ENCODE results near the gene ARHGEF10L. TPM values are rescaled to one million over a fixed set of nuclear protein-coding genes. Genes with fewer than 3 reads are reported as not detected.

ARHGEF10L gene
- total RNA-seq, 1 experiment from 2014 or later = 6.8 TPM

DNA sequence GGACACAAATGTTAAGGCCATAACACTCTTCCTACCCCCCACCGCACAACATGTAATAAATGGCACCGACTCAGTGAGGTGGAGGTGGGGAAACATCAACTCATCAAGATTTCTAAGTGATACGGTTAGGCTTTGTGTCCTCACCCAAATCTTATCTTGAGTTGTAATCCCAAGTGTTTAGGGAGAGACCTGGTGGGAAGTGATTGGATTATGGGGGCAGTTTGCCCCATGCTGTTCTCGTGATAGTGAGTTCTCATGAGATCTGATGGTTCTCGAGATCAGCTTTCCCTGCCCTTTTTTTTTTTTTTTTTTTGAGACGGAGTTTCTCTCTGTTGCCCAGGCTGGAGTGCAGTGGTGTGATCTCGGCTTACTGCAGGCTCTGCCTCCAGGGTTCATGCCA, 164.7 kb downstream of the ARHGEF10L start:
- no peak for DNase-seq (ENCODE audit: low read depth)

DNA sequence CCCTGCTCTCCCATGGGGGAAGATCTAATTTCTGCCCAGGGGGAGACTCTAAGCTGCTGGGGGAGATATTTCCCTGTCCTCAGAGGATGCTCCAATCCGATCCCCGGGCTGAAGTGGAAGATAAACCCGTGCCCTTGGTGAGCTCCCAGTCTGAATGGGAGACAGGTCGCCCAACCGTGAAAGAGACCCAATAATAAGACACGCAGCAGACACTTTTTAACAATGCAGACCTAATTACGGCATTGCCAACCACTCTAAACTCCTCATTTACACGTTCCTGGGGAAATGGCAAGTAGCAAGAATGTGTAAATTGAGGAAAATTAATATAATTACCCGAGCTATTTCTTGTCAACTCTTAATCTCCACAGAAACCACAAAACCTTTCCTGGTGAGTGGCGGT, 166.9 kb downstream of the ARHGEF10L start:
- no peak for DNase-seq (ENCODE audit: low read depth)

- no peak for DNase-seq (ENCODE audit: low read depth)
Observed at GRCh38 chr1:17709981-17710380, 170.5 kb downstream of the ARHGEF10L start.

- no peak for DNase-seq (ENCODE audit: low read depth)
Observed at GRCh38 chr1:17710889-17711576, 171.5 kb downstream of the ARHGEF10L start.

- no peak for DNase-seq (ENCODE audit: low read depth)
Observed at GRCh38 chr1:17711577-17711910, 172.0 kb downstream of the ARHGEF10L start.

GRCh38 chr1:17711941-17712340, 172.4 kb downstream of the ARHGEF10L start:
- DNase-seq (ENCODE audit: low read depth) = no peak

- no peak for DNase-seq (ENCODE audit: low read depth)
Observed at GRCh38 chr1:17713993-17714392, 174.5 kb downstream of the ARHGEF10L start.

DNA sequence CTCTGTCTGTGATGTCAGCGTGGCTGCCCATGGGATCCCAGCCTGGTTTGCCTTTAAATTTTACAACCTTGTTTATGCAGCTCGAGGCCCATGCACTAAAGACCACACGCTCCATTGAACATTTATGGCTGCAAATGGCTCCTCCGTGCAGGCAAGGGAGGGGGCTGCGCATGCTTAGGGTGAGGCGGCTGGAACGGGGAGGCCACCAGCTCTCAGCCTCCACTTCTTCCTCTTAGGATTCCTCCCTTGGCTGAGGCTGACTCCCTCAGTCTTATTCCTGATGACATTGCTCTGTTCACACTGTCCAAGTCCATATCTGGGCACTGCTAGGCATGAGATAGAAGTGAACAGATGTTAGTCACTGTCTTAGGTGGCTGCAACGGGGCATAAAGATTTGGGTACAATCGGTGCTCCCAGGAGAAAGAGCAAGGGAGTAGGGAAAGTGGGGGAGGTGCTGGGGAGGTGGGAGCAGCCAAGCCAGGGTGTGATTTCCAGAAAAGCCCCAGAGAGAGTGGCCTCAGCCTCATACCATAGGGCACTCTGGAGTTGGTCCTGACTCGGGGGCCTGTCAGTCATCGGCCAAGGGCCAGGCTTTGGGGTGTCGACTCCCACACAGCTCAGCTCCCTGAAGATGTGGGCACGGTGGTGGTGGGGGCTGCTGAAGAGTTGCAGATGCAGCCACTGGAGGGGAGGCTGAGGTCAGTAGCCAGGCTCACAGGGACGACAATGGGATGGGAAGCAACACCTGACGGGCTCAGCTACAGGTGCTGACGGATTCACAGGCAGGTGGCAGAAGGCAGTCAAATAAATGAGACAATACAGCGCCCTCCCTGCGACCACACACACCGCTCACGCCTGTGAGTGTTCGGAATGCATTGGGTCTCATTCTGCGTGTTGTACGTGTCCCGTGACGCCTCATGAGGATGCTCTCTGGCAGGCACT, 178.4 kb downstream of the ARHGEF10L start:
- no peak for DNase-seq (ENCODE audit: low read depth)

- DNase-seq (ENCODE audit: low read depth) = peak; percentile 75
Observed at GRCh38 chr1:17719874-17720273, 180.4 kb downstream of the ARHGEF10L start.

- DNase-seq (ENCODE audit: low read depth) = no peak
Observed at GRCh38 chr1:17721444-17721843, 181.9 kb downstream of the ARHGEF10L start.

GRCh38 chr1:17723684-17724083, 184.2 kb downstream of the ARHGEF10L start:
- DNase-seq (ENCODE audit: low read depth) = no peak

- DNase-seq (ENCODE audit: low read depth) = no peak
Observed at GRCh38 chr1:17724150-17724549, 184.7 kb downstream of the ARHGEF10L start.

DNA sequence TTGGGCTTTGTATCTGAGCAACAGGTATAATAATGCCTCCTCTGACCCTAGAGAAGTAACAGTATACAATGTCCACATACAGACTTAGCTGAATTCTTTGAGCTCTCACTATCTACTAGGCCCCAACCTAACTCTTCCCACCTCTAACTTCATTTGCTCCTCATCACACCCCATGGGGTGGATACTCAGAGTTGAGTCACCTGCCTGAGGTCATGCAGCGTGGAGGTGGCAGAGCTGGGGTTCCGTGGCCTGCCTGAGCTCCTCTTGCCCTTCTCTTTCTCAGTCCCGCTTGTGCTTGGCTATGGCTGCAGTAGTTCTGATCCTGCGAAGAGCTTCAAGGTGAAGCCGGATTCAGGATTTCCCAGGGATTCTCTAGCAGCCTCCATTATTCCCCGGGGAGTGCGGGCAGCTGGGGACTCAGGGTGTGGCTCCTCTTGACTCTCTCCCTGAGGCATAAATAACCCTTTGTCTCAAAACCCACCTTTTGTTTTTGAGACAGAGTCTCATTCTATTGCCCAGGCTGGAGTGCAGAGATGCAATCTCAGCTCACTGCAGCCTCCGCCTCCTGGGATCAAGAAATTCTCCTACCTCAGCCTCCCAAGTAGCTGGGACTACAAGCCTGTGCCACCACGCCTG, 185.7 kb downstream of the ARHGEF10L start:
- DNase-seq (ENCODE audit: low read depth) = peak; percentile 69

DNA sequence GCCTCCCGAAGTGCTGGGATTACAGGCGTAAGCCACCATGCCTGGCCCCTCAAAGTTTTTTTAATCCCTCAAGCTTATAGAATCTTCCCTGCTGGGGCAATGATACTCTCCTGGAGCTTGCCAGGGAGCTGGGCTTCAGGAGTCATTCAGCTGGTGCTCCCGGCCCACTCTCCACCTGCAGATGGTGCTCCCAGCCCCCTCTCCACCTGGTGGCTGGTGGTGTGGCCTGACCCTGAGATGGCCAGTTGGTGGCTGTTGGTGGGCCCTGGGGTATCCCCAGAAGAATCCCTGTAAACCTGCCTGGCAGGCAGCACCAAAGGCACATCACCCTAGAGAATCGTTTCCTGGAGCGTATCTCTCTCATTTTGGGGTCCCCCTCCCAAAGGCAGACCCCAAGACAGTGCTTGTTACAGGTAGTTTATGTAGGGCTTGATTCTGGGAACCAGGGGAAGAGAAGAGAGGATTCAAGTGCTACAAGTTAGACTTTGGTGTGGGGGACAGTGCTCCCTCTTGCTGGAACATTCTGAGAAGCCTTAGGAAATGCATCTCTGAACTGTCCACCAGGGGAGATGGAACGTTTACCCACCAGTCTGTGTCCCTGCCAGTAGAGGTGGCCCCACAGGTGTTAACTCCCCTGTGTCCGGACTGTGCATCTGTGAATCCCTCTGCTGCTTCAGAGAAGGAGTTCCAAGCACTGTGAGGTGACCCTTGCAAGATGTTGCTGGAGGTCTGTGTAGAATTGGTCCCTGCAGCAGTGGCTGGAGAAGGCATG, 186.5 kb downstream of the ARHGEF10L start:
- no peak for DNase-seq (ENCODE audit: low read depth)

DNA sequence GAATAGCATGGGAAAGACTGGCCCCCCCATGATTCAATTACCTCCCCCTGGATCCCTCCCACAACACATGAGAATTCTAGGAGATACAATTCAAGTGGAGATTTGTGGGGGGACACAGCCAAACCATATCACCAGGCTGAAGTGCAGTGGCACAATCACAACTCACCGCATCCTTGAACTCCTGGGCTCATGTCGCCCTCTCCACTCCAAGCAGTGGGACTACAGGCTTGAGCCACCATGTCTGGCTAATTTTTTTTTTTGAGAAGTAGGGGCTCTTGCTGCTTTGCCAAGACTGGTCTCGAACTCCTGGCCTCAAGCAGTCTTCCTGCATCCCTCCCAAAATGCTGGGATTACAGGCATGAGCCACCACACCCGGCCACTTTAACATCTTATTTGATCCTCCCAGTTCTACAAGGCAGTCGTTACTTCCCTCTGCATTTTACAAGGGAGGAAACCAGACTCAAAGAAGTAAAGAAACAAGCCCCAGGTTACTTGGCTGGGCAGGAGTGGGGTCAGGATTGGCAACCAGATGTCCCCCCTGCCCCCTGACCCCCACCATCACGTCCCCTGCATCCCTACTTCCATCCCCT, 188.7 kb downstream of the ARHGEF10L start:
- no peak for DNase-seq (ENCODE audit: low read depth)

GRCh38 chr1:17729248-17729647, 189.8 kb downstream of the ARHGEF10L start:
- DNase-seq (ENCODE audit: low read depth) = no peak

DNA sequence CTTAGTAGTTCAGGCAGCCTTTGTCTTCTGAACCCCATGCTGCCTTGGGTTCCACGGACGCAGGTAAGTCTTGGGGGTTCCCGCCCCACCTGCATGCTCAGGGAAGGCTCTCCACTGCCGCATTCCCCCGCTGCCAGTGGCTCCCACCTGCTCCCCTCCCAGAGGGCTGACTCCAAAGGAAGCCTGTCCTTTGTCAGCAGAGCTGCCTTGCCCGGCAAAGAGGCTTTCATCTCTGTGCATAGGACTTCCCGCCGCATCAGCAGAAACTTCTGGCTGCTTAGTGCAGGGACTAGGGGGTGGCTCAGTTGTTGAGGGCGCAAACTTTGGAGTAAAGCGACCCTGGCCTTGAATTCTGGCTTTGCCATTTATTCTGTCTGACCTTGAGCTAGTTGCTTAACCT, 190.4 kb downstream of the ARHGEF10L start:
- no peak for DNase-seq (ENCODE audit: low read depth)

DNA sequence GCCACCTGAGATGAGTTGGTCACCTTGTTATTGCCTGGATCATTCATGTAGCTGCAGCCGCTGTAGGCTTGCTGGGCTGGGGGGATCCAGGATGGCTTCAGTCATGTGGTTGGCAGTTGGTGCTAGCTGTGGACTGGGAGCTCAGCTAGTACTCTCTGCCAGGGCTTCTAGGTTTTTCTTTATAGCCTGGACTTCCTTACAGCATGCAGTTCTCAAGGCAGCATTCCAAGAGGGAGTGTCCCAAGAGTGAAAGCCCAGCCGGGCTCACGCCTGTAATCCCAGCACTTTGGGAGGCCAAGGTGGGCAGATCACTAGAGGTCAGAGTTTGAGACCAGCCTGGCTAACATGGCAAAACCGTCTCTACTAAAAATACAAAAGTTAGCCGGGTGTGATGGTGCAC, 192.0 kb downstream of the ARHGEF10L start:
- no peak for DNase-seq (ENCODE audit: low read depth)

DNA sequence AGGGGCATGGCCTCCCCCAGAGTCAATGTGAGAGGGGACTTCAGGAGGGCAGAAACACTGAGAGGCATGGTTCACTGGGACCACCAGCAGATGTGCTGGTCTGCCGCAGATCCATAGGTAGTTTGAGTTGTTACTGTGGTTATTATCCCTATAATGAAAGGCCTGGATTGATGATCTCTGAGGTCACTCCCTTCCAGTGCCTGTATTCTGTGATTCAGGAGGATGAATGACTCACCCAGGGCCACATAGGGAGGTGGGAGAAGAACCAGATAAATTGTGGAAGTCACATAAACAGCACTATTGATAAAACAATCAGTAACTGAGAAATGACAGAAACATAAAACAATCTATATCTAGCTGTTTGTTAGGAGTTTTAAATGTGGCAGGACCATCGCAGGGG, 193.0 kb downstream of the ARHGEF10L start:
- peak; percentile 65 for DNase-seq (ENCODE audit: low read depth)

DNA sequence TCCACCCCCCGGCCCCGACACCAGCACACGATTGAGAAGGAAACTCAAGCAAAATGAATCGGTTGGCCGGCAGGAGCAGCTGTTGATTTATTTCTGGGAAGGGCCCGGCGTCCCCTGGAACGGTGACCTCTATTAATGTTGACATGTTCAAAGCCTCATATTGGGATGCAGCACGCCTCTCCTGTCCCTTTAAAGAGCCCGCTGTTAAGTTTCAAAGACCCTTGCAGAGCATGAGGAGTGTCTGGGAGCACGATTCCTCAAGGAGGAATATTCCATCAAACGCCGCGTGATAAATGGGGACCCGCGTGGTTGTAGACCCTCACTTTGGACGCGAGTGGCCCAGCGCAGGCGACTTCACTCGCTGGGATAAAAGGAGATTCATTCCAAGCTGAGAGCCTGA, 194.2 kb downstream of the ARHGEF10L start:
- no peak for DNase-seq (ENCODE audit: low read depth)

DNA sequence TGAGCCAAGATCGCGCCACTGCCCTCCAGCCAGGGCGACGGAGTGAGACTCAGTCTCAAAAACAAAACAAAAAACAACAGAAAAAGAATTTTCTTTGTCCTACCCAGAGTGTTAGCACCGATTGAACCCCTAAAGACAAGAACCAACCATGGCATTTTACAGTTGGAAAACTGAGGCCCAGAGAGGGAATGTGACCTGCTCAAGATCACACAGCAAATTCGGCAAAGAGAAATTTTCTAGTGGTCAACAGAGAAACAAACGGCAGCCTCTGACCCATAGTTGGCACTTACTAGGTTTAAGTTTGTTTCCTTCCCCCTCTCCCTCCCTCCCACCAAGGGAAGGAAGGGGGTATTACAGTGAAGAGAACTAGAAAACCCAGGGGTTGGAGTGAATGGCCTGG, 195.1 kb downstream of the ARHGEF10L start:
- no peak for DNase-seq (ENCODE audit: low read depth)

- DNase-seq (ENCODE audit: low read depth) = no peak
Observed at GRCh38 chr1:17735348-17735747, 195.8 kb downstream of the ARHGEF10L start.

Data from M059J (cell line).